IPS-NIHi7 (cell line): ENCODE data around the gene TUT4.

Source experiments
- DNase-seq: peaks from one replicate; pipeline ENCODE4 v3.0.0; 2012; ENCODE audit warnings: mixed read lengths; ENCODE audit errors: extremely low spot score

TUT4 gene

DNA sequence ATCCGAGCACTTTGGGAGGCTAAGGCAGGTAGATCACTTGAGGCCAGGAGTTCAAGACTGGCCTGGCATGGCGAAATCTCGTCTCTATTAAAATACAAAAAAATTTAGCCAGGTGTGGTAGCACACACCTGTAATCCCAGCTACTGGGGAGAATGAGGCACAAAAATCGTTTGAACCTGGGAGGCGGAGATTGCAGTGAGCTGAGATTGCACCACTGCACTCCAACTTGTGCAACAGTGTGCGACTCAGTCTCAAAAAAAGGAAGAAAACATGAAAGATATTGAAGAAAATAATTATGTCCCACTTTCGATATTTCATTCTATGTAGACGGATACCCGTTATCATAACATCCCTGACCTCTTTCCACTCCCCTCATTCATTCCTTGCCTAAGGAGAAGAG, 19.2 kb downstream of the TUT4 start:
- DNase-seq = no peak

DNA sequence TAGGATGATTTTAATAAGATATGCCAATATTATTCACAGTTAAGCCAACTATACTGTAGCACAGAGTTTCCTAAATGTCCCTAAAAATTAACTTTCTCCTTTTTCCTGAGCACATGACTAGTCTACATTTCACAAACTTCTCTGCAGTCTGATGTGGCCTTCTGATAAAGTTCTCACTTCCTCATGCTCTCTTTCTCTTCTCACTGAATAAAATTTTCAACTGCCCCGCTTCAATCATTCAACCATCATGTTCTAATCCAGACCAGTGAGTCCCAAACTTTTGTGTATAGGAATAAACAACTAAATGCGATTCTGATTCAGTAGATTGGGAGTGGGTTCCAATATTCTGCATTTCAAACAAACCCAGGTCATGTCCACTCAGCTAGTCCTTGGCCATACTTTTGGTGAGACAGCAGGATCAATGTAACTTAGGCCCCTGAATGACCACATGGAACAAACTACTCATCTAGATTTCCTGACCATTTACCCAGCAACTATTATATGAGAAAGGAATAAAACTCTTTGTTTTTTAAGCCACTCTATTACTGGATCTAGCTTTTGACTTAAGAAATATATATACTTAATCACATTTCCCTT, 20.1 kb downstream of the TUT4 start:
- no peak for DNase-seq

DNA sequence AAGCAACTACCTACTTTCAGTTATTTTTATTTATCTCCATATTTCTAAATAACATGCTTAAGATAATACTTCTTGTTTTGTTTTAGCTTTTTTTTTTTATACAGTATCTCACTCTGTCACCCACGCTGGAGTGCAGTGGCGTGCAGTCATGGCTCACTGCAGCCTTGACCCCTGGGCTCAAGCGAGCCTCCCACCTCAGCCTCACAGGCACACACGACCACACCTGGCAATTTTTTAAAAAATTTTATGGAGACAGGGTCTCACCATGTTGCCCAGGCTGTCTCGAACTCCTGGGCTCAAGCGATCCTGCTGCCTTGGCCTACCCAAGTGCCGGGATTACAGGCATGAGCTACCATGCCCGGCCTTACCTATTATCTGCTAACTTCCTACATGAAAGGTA, 20.6 kb downstream of the TUT4 start:
- no peak for DNase-seq

DNA sequence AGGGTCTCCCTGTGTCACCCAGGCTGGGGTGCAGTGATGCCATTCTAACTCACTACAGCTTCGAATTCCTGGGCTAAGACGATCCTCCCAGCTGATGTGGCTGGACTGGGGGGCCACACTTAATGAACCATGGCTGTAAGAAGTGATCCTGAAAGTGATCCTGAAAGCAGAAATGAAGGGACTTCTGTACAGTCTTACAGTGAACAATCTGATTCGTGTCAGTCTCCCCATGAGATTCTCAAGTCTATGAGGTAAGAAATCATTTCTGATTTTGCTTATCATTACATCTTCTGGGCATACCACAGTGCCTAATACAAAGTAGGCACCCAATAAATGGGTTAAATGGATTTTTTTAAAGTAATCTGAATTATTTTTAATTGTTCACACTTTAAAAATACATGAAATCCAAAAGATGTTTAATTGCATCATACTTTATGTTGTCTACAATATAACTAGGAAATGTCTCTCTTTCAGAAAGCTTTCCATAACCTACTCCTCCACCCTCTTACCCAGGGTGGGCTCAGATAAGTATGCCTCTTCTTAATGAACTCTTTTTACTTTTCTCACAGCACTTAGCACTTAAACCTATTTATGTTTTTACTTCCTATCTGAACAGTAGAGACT, 21.5 kb downstream of the TUT4 start:
- no peak for DNase-seq

DNA sequence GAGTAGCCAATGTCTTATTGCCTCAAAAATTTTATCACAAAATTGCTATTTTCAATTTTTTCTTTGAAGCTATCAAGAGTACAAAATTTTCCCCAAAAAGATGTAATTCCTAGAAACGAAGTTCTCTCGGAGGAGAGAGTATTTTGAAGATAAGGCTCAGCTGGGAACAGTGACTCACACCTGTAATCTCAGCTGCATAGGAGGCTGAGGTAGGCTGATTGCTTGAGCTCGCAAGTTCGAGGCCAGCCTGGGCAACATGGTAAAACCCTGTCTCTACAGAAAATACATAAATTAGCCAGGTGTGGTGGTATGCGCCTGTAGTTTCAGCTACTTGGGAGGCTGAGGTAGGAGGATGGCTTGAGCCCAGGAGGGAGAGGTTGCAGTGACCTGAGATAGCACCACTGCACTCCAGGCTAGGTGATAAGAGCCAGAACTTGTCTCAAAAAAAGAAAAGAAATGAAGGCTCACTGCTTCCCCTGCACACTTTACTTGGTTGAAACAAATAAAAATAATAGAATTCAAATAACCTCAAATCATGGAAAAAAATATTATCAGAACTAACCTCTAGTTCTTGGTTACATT, 22.2 kb downstream of the TUT4 start:
- DNase-seq = no peak

DNA sequence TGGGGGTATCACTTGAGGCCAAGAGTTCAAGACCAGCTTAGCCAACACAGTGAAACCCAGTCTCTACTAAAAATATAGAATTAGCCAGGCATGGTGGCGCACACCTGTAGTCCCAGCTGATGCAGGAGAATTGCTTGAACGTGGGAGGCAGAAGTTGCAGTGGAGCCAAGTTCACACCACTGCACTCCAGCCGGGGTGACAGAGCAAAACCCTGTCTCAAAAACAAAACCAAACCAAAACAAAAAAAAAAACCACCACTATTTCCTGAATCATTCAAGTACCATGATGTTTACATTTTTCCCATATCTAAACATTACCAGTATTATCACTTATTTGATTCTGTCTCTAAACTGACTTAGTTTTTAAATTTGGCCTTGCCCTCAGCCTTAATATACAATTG, 29.5 kb downstream of the TUT4 start:
- no peak for DNase-seq

GRCh38 chr1:52520148-52520547, 32.7 kb downstream of the TUT4 start:
- DNase-seq = no peak

DNA sequence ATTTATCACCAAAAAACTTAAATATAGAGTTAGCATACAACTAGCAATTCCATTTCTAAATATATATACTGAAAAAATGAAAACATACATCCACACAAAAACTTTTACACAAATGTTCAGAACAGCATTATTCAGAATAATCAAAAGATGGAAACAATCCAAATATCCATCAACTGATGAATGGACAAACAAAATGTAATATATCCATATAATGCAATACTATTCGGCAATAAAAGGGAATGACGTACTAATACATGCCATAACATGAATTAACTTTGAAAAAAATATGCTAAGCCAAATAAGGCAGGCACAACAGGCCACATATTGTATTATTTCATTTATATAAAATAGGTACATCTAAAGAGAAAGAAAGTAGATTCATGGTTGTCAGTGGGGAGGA, 33.9 kb downstream of the TUT4 start:
- no peak for DNase-seq

GRCh38 chr1:52511851-52512615, 40.9 kb downstream of the TUT4 start:
- DNase-seq = no peak

- DNase-seq = no peak
Measured at GRCh38 chr1:52511439-52511838, 41.5 kb downstream of the TUT4 start.

- no peak for DNase-seq
Measured at GRCh38 chr1:52506920-52507546, 45.9 kb downstream of the TUT4 start.

GRCh38 chr1:52506349-52506748, 46.5 kb downstream of the TUT4 start:
- DNase-seq = no peak

DNA sequence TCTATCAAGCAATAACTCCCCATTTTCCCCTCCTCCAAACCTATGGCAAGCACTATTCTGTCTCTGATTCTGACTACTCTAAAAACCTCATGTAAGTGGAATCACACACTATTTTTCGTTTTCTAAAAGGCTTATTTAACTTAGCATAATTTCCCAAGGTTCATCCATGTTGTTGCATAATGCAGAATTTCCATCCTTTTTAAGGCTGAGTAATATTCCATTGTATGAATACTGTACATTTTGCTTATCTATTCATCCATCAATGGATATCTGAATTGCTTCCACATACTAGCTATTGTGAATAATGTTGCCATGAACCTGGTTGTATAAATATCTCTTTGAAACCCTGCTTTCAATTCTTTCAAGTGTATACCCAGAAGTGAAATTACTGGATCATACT, 48.2 kb downstream of the TUT4 start:
- DNase-seq = no peak

DNA sequence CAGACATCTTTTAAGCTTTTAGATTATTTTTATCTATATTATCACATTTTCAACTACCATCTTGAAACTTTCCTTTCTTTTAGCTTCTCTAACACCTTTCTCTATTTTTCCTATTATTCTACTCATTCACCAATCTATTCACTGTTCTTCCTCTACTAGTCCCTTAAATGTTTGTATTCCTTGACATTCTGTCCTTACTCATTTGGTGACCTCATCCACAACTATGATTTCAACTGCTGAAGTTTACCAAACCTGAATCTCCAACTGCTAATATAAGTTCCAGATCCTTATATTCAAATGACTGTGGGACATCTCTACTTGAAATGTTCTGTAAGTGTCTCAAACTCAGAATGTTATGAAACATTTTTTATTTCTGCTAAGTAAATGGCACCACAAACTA, 49.2 kb downstream of the TUT4 start:
- no peak for DNase-seq

- DNase-seq = no peak
Measured at GRCh38 chr1:52502789-52503188, 50.1 kb downstream of the TUT4 start.

DNA sequence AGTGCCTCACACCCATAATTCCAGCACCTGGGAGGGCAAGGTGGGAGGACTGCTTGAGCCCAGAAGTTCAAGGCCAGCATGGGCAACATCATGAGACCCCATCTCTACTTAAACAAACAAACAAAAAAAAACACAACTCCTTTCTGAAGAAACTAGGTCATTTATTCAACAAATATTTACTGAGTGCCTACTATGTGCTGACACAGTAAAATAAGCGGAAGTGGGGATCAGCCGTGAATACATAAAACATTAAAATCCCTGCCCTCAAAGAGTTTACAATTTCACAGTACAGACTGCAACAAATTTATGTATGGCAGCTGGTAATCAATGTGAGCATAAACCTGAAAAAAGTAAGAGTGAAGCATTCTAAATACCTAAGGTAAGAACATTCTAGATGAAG, 65.3 kb downstream of the TUT4 start:
- no peak for DNase-seq

- no peak for DNase-seq
Measured at GRCh38 chr1:52482326-52483004, 70.4 kb downstream of the TUT4 start.

DNA sequence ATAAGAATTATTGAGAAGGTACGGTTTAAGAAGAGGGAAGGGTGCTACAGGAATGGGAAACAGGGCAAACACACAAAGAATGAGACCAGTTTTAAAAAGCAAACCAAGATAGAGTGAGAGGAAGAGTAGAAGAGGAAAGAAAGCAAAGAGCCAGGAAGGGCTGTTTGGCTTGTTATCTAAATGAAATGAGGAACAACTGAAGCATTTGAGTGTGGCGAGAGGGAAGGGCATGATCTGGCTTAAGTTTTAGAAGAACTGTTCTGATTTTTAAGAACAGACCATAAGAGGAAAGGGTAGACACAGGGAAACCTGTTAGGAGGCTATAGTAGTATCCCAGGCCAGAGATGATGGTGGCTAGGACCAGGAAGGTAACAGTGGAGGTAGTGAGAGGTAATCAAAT, 73.8 kb downstream of the TUT4 start:
- no peak for DNase-seq

DNA sequence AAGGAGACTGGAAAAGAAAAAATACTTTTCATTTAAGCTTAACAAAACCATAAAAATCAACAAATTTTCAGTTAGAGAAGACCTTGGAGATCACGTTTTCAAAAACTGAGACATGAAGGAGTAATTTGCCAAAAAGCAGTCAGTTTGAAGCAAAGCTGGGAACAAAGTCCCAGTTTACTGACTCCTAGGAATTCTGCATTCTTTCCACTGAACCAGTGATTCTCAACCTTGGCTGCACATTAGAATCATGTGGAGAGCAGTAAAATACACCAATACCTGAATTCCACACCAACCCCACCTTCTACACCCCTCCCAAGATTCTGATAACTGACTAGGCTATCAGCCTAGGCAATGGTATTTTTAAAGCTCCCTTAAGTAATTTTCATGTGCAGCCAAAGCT, 75.0 kb downstream of the TUT4 start:
- DNase-seq = no peak

DNA sequence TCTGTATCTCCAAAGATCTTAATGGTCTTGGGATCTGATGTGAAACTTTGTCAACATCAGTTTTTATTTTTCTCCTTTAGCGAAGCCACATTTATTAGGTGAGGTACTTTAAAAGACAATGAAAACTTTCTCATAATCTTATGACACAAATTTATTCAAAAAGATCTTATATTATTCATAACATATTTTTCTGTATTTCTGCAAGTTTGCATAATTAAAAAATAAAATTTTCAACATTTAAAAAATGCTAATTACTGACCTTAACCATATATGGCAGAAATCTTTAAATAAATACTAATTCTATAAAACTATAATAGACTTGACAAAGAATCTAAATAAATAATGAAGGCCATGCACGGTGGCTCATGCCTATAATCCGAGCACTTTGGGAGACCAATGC, 75.9 kb downstream of the TUT4 start:
- no peak for DNase-seq

DNA sequence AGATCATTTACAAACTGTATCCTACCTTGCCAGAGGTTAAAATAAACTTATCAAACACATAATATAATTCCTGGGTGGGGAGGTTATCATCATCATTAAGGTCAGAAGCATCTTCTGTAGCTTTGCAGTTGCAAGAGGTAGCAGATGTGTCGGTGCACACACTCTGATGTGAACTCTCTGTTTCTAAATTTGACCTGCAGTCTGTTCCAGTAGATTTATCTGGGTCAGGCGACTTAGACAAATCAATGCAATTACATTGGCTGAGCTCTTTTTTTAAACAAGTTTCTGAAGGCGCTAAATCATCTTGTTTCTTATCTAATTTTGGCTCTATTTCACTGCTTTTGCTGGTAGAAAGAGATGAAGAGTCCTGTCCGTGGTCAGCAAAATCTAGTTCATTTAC, 78.1 kb downstream of the TUT4 start:
- no peak for DNase-seq

DNA sequence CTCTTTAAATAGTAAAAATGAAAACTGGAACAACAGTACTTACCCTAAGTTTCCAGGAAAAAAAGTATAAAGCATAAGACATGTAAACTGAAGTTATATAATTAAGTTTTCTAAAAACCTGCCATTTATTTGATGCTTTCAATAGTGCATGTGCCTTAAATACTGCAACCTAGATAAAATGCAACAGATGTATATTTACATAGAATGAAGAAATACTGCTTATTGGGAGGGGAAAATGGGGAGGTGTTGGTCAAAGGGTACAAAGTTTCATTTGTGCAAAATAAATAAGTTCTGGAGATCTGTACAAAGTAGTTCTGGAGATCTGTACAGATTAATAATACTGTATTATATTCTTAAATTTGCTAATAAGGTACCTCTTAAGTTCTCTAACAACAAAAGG, 79.9 kb downstream of the TUT4 start:
- no peak for DNase-seq
